ENCODE results near the gene GPATCH1. TPM values are rescaled to one million over a fixed set of nuclear protein-coding genes. Genes with fewer than 3 reads are reported as not detected.

GPATCH1 gene
- total and polyA plus RNA-seq, 2 of the 8 experiments (the other 6 are each of a cell fraction or from before 2014, with no cell fraction given) = 4.3 to 8.2 TPM

GRCh38 chr19:33167438-33167837 is 86.5 kb downstream of the GPATCH1 start:
- 0 out of 4 replicates have a peak, but pooled peaks cover 0 to 4% of the 10 kb centered on the region in 2 experiments for H3K9me3 ChIP-seq (ENCODE audit: insufficient read depth in 2 of 2, low read depth in 1 of 2, low read length in 1 of 2)
- no peak overlapping the region for H2AK5ac ChIP-seq (ENCODE audit: low read depth, low read length)
- no peaks in the 10 kb centered on the region for H3K79me1 ChIP-seq (ENCODE audit: low read depth, low read length)
- H3K23ac ChIP-seq (ENCODE audit: insufficient read length) = no peak overlapping the region
- no peak overlapping the region for H3K4me2 ChIP-seq (ENCODE audit: insufficient read depth in 1 of 2, low read depth in 2 of 2, low read length in 2 of 2)
- no peak overlapping the region for H2BK12ac ChIP-seq (ENCODE audit: low read depth, low read length)
- no peak overlapping the region for H3K4me3 ChIP-seq (ENCODE audit: extremely low read depth in 1 of 4, insufficient read depth in 2 of 4, low read depth in 3 of 4, low read length in 4 of 4)
- DNase-seq (ENCODE audit: low read depth in 1 of 2, low spot score in 2 of 2) (no peak), FAIRE-seq (no peak)
- H3K9ac ChIP-seq (replicated peaks in 1 of 4; ENCODE audit: extremely low read depth in 1 of 4, low read depth in 3 of 4, low read length in 3 of 4) = no peak overlapping the region
- no peak overlapping the region for H3K18ac ChIP-seq (ENCODE audit: extremely low read depth, low read length)
- H3K79me2 ChIP-seq (ENCODE audit: control insufficient read depth in 1 of 2, insufficient read depth in 2 of 2, low read length in 2 of 2) = no peaks in the 10 kb centered on the region
- no peak overlapping the region for H2AFZ ChIP-seq (ENCODE audit: low read length)
- H4K91ac ChIP-seq (replicated peaks; ENCODE audit: insufficient read length, low read length) = no peak overlapping the region
- H3K27me3 ChIP-seq (replicated peaks in 1 of 4; ENCODE audit: control insufficient read depth in 3 of 4, extremely low read depth in 1 of 4, insufficient read depth in 3 of 4, low read length in 3 of 4) = no peaks in the 10 kb centered on the region
- H4K5ac ChIP-seq (ENCODE audit: insufficient read length, low read depth, low read length) = no peak overlapping the region
- no peak overlapping the region for H3K14ac ChIP-seq (ENCODE audit: insufficient read length)
- no peak overlapping the region for H2BK20ac ChIP-seq (ENCODE audit: low read length)
- no peak overlapping the region for H2BK15ac ChIP-seq (ENCODE audit: low read length)
- no peak overlapping the region for H2BK5ac ChIP-seq (ENCODE audit: low read depth, low read length)
- ChIA-PET CTCF (ENCODE audit: partially characterized antibody) (interaction anchor here (1.3 kb wide), 1 partner anchor 9 kb away, joined by 4 read pairs; no protein-coding TSS in a partner anchor), POLR2A (ENCODE audit: partially characterized antibody) (no interaction called here)
- no peak for TF ChIP-seq CBX8 (IDR thresholded peaks at IDR 0.05; ENCODE audit: borderline replicate concordance, low read depth, low read length)
- no peak for TF ChIP-seq KDM5A (IDR thresholded peaks at IDR 0.05; ENCODE audit: low read length)
- TF ChIP-seq TAF1 (IDR thresholded peaks at IDR 0.05; ENCODE audit: low read depth, low read length) = no peak
- TF ChIP-seq TBP (IDR thresholded peaks at IDR 0.05; ENCODE audit: low read depth, low read length) = no peak
- no peak for TF ChIP-seq RFX5 (IDR thresholded peaks at IDR 0.05; ENCODE audit: borderline replicate concordance, low read depth, low read length)
- TF ChIP-seq GTF2F1 (IDR thresholded peaks at IDR 0.05; ENCODE audit: borderline replicate concordance, low read depth, low read length) = no peak
- TF ChIP-seq E2F6 (IDR thresholded peaks at IDR 0.05) = no peak
- no peak overlapping the region for H3K27ac ChIP-seq (ENCODE audit: low read depth, low read length)
- no peaks in the 10 kb centered on the region for H3K36me3 ChIP-seq (ENCODE audit: control insufficient read depth in 2 of 4, insufficient read depth in 4 of 4, low read length in 3 of 4)
- no peak overlapping the region for H3K4ac ChIP-seq (replicated peaks; ENCODE audit: insufficient read length, low read depth, low read length)
- H3K56ac ChIP-seq (replicated peaks; ENCODE audit: insufficient read length, low read depth, low read length) = no peak overlapping the region
- H4K8ac ChIP-seq (ENCODE audit: extremely low read depth, insufficient read depth, low read length) = no peak overlapping the region
- 93% methylated on average over 1 of the region's 1 CpG; no CpG with 5 or more reads in 1 of the 2 experiments for WGBS, 2 experiments (ENCODE audit: extremely low coverage in 1 of 2, insufficient coverage in 1 of 2, insufficient read length in 1 of 2, insufficient replicate concordance in 2 of 2, low coverage in 1 of 2, low lambda C conversion rate in 2 of 2, missing lambda C conversion rate in 1 of 2)
- H2BK120ac ChIP-seq (replicated peaks; ENCODE audit: low read depth, low read length) = no peak overlapping the region
- no peaks in the 10 kb centered on the region for H3K4me1 ChIP-seq (replicated peaks in 1 of 4; ENCODE audit: control insufficient read depth in 3 of 4, insufficient read depth in 4 of 4, low read length in 3 of 4)
- H3K23me2 ChIP-seq (ENCODE audit: low read depth, low read length) = no peaks in the 10 kb centered on the region; the same call in 1 of the 2 replicates
- no peaks in the 10 kb centered on the region for H4K20me1 ChIP-seq (replicated peaks in 1 of 2; ENCODE audit: control insufficient read depth in 1 of 2, insufficient read depth in 2 of 2, low read length in 2 of 2)
